Suprapubic skin (tissue), 3 donors: ENCODE data around the gene CCDC170.

ENCODE experiments used
- CTCF ChIP-seq, 2 donors: fragments of 200-600 bp in 1 of 2; fragments of 450-650 bp in 1 of 2; sonication (generic) in 1 of 2; IDR thresholded peaks; one replicate each; pipeline ENCODE4 v1.5.1; 2016 to 2019; ENCODE audit warnings: antibody characterized with exemption in 2 of 2, mild to moderate bottlenecking in 1 of 2, moderate library complexity in 1 of 2
- EP300 ChIP-seq: sonication (generic); formaldehyde crosslinking; IDR thresholded peaks from one replicate; pipeline ENCODE4 v1.6.1; 2017; ENCODE audit warnings: antibody characterized with exemption
- POLR2A ChIP-seq, 2 donors: fragments of 450-650 bp; IDR thresholded peaks; one replicate each; pipeline ENCODE4 v1.6.1; 2017; ENCODE audit warnings: antibody characterized with exemption in 2 of 2, mild to moderate bottlenecking in 2 of 2, moderate library complexity in 2 of 2

- TF ChIP-seq CTCF (IDR thresholded peaks at IDR 0.05) (no peak), POLR2A (IDR thresholded peaks at IDR 0.05) (no peak), EP300 (no peak)
Measured at GRCh38 chr6:151494235-151494935, 568 bp downstream of the CCDC170 start.
